IMR-90 (cell line): ENCODE results near the gene OR10H1. TPM values are rescaled to one million over a fixed set of nuclear protein-coding genes. Genes with fewer than 3 reads are reported as not detected.
"Not testable (repeated sequence)": the region's sequence is repeated elsewhere in the genome, so short reads cannot be mapped to it uniquely, and the experiment has no call there.

Source experiments
- ATAC-seq: fragments of 200-7000 bp; cut with Tn5 transposase; 2 replicates; pipeline ENCODE4 v1.9.1; 2020; ENCODE audit warnings: low read depth, mild to moderate bottlenecking, moderate library complexity
- BruUV-seq: library from RNA; stranded (reverse); fragments of 400-500 nt; replicated peaks from 2 replicates; lab custom pipeline; 2021; lab: Mats Ljungman, UMichigan
- CTCF ChIA-PET: fragments of 300-600 bp; formaldehyde crosslinking; extraction: SDS; loops from one replicate; lab custom pipeline; 2021; ENCODE audit warnings: antibody characterized with exemption; lab: Yijun Ruan, JAX
- POLR2A ChIA-PET: fragments of 300-600 bp; sonication (Branson Sonifier 250); formaldehyde crosslinking; loops from one replicate; lab custom pipeline; 2022; ENCODE audit warnings: antibody characterized with exemption; ENCODE audit not compliant: unreplicated experiment; lab: Charles Lee
- DNase-seq: peaks from one replicate; pipeline ENCODE4 v3.0.0; 2013
- H2AFZ ChIP-seq: replicated peaks from 2 replicates; pipeline ENCODE3; 2013; ENCODE audit warnings: low read length, mild to moderate bottlenecking; ENCODE audit not compliant: poor library complexity
- H2AK5ac ChIP-seq: 2 replicates; pipeline ENCODE4 v1.6.1; 2013; ENCODE audit warnings: low read depth, low read length, inconsistent platforms
- H2AK9ac ChIP-seq: replicated peaks from 2 replicates; pipeline ENCODE3; 2013; ENCODE audit warnings: mild to moderate bottlenecking, low read depth, low read length, moderate library complexity; ENCODE audit not compliant: poor library complexity
- H2BK120ac ChIP-seq: 2 replicates; pipeline ENCODE4 v1.6.1; 2013; ENCODE audit warnings: low read depth, low read length, inconsistent platforms
- H2BK15ac ChIP-seq: 3 replicates; pipeline ENCODE4 v1.6.1; 2013; ENCODE audit warnings: low read depth, low read length, inconsistent platforms
- H2BK20ac ChIP-seq: 2 replicates; pipeline ENCODE4 v1.6.1; 2013; ENCODE audit warnings: low read depth, mild to moderate bottlenecking, inconsistent platforms, low read length, moderate library complexity
- H2BK5ac ChIP-seq: 2 replicates; pipeline ENCODE4 v1.6.1; 2013; ENCODE audit warnings: mild to moderate bottlenecking, low read depth, low read length, inconsistent platforms; ENCODE audit not compliant: poor library complexity, severe bottlenecking
- H3K14ac ChIP-seq: replicated peaks from 2 replicates; pipeline ENCODE4 v1.6.1; 2013; ENCODE audit warnings: low read depth, low read length, inconsistent platforms
- H3K18ac ChIP-seq: 2 replicates; pipeline ENCODE4 v1.6.1; 2013; ENCODE audit warnings: low read depth, low read length, control low read depth
- H3K23ac ChIP-seq: 2 replicates; pipeline ENCODE4 v1.6.1; 2013; ENCODE audit warnings: low read depth, low read length, inconsistent platforms
- H3K27ac ChIP-seq: 2 replicates; pipeline ENCODE4 v1.5.1; 2013; ENCODE audit warnings: mild to moderate bottlenecking, control low read depth, low read length; ENCODE audit not compliant: insufficient read depth
- H3K27me3 ChIP-seq: 2 replicates; pipeline ENCODE4 v1.6.1; 2013; ENCODE audit warnings: low read length; ENCODE audit not compliant: control insufficient read depth, insufficient read depth
- H3K36me3 ChIP-seq: 2 replicates; pipeline ENCODE4 v1.6.1; 2013; ENCODE audit warnings: low read length, mixed read lengths; ENCODE audit not compliant: control insufficient read depth, insufficient read depth
- H3K4ac ChIP-seq: 2 replicates; pipeline ENCODE4 v1.6.1; 2013; ENCODE audit warnings: low read depth, low read length, inconsistent platforms
- H3K4me1 ChIP-seq: 2 replicates; pipeline ENCODE4 v1.6.1; 2013; ENCODE audit warnings: low read length, mixed read lengths; ENCODE audit not compliant: control insufficient read depth, insufficient read depth
- H3K4me2 ChIP-seq: 2 replicates; pipeline ENCODE4 v1.6.1; 2013; ENCODE audit warnings: low read depth, mild to moderate bottlenecking, control low read depth, low read length, moderate library complexity
- H3K4me3 ChIP-seq: 2 replicates; pipeline ENCODE4 v1.5.1; 2013; ENCODE audit warnings: low read depth, mild to moderate bottlenecking, control low read depth, low read length, moderate library complexity; ENCODE audit not compliant: insufficient read depth
- H3K56ac ChIP-seq: 2 replicates; pipeline ENCODE4 v1.6.1; 2013; ENCODE audit warnings: low read length, inconsistent platforms; ENCODE audit not compliant: insufficient read depth; ENCODE audit errors: extremely low read depth
- H3K79me1 ChIP-seq, 2 experiments: 2 replicates each; pipeline ENCODE4 v1.6.1; 2013; ENCODE audit warnings: low read length in 2 of 2, inconsistent platforms in 1 of 2, low read depth in 1 of 2
- H3K9ac ChIP-seq: 2 replicates; pipeline ENCODE4 v1.6.1; 2013; ENCODE audit warnings: low read depth, low read length, control low read depth
- H3K9me1 ChIP-seq: 2 replicates; pipeline ENCODE4 v1.6.1; 2013; ENCODE audit warnings: low read length, inconsistent platforms; ENCODE audit not compliant: insufficient read depth
- H3K9me3 ChIP-seq: 2 replicates; pipeline ENCODE4 v1.6.1; 2013; ENCODE audit warnings: low read length; ENCODE audit not compliant: control insufficient read depth, insufficient read depth
- H4K20me1 ChIP-seq: 2 replicates; pipeline ENCODE4 v1.6.1; 2013; ENCODE audit warnings: low read length, inconsistent platforms; ENCODE audit not compliant: insufficient read depth
- H4K5ac ChIP-seq: 2 replicates; pipeline ENCODE4 v1.6.1; 2013; ENCODE audit warnings: mild to moderate bottlenecking, low read depth, low read length, control low read depth
- H4K8ac ChIP-seq, 2 experiments: 2 replicates each; pipeline ENCODE4 v1.6.1; 2013; ENCODE audit warnings: low read depth in 2 of 2, low read length in 2 of 2, control low read depth in 1 of 2, inconsistent platforms in 1 of 2
- H4K91ac ChIP-seq: 2 replicates; pipeline ENCODE4 v1.6.1; 2013; ENCODE audit warnings: low read depth, low read length, inconsistent platforms; ENCODE audit not compliant: insufficient read depth
- FOS ChIP-seq: fragments of 150-350 bp; IDR thresholded peaks from 2 replicates; pipeline ENCODE4 v1.6.1; 2016; ENCODE audit warnings: low read depth, low read length
- RFX5 ChIP-seq: IDR thresholded peaks from 2 replicates; pipeline ENCODE4 v1.8.0; 2012; ENCODE audit warnings: low read depth, mild to moderate bottlenecking, low read length, moderate library complexity
- WGBS, 2 experiments: methylation state at CpG; one replicate each; pipeline versions ENCODE4 v1.1.5 to v1.1.7; 2013; ENCODE audit warnings: missing lambda C conversion rate in 2 of 2; ENCODE audit not compliant: insufficient read length in 1 of 2; ENCODE audit errors: extremely low coverage in 2 of 2; 5-methylcytosine and 5-hydroxymethylcytosine counted together
- dilution Hi-C: fragments of 300-500 bp; cut with HindIII; formaldehyde crosslinking; loops from one replicate; pipeline ENCODE4 v1.14.3; 2018; ENCODE audit warnings: low sequenced_read_pairs; ENCODE audit not compliant: unreplicated experiment
- in situ Hi-C: fragments of 300-500 bp; cut with MboI; formaldehyde crosslinking; loops from 3 replicates; pipeline ENCODE4 v1.14.3; 2019; ENCODE audit warnings: low sequenced_read_pairs, inconsistent platforms, mixed read lengths
- intact Hi-C: fragments of 100-400 bp; cut with micrococcal nuclease; formaldehyde crosslinking; loops from 2 replicates; pipeline ENCODE4 v1.10.0; 2022
- polyA plus RNA-seq, 3 experiments: library from polyadenylated mRNA; depleted of rRNA; stranded (reverse); fragments of >200 nt; gene quantifications; 2 replicates each; pipeline ENCODE4 v1.2.3, GENCODE V29; 2012; ENCODE audit warnings: low replicate concordance in 1 of 3
- total RNA-seq: library from RNA; depleted of rRNA; stranded (reverse); fragments of >200 nt; gene quantifications from 2 replicates; pipeline ENCODE4 v1.2.3, GENCODE V29; 2012

Gene OR10H1
- total and polyA plus RNA-seq, 2 of the 4 experiments (the other 2 are of a cell fraction): not detected

DNA sequence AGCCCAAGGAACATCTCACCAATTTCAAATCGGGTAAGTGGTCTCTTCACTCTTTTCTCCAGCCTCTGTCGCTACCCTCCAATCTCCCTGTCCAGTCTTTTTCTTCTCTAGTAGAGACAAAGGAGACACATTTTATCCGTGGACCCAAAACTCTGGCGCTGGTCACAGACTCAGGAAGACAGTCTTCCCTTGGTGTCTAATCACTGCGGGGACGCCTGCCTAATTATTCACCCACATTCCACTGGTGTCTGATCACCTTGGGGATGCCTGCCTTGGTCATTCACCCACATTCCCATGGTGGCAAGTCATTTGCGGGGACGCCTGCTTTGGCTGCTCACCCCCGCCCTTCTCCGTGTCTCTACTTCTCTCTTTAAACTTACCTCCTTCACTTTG is 13.8 kb upstream of the OR10H1 start:
- ChIA-PET POLR2A (no interaction called here), CTCF (no interaction called here)
- no peak for DNase-seq
- H3K4ac ChIP-seq: no peak overlapping the region
- H3K56ac ChIP-seq: no peak overlapping the region
- WGBS, 2 experiments: 50% methylated on average over 6 of the region's 10 CpGs; no CpG with 5 or more reads in 1 of the 2 experiments
- no peak for TF ChIP-seq RFX5
- no peak for TF ChIP-seq FOS
- H2BK5ac ChIP-seq: no peak overlapping the region
- dilution Hi-C loops (no loop called here), in situ Hi-C loops (loop anchor here (25.0 kb wide), 1 partner anchor 358 kb away; the partner anchor contains the start of genes AP1M1 and FAM32A), intact Hi-C loops (no loop called here)
- H4K91ac ChIP-seq: no peak overlapping the region
- no peak overlapping the region for H2BK20ac ChIP-seq
- no peaks in the 10 kb centered on the region for H4K20me1 ChIP-seq
- H3K18ac ChIP-seq: no peak overlapping the region
- H3K9ac ChIP-seq: no peak overlapping the region
- no peak overlapping the region for H4K8ac ChIP-seq
- H2BK120ac ChIP-seq: no peak overlapping the region
- H3K27ac ChIP-seq: no peak overlapping the region
- H2AFZ ChIP-seq: no peak overlapping the region
- H3K9me1 ChIP-seq: no peaks in the 10 kb centered on the region
- H3K14ac ChIP-seq: no peak overlapping the region
- no peaks in the 10 kb centered on the region for H3K4me1 ChIP-seq
- no peak overlapping the region for H2AK5ac ChIP-seq
- no peak overlapping the region for H2AK9ac ChIP-seq
- no peak overlapping the region for H3K23ac ChIP-seq
- no peaks in the 10 kb centered on the region for H3K27me3 ChIP-seq
- no peak overlapping the region for H3K4me2 ChIP-seq
- no peak overlapping the region for H4K5ac ChIP-seq
- no peaks in the 10 kb centered on the region for H3K9me3 ChIP-seq
- no peaks in the 10 kb centered on the region for H3K36me3 ChIP-seq
- BruUV-seq: no TSS peak
- no peak for ATAC-seq
- no peaks in the 10 kb centered on the region for H3K79me1 ChIP-seq
- H2BK15ac ChIP-seq: no peak overlapping the region
- H3K4me3 ChIP-seq: no peak overlapping the region

GRCh38 chr19:15828611-15829305 is 13.3 kb upstream of the OR10H1 start:
- CTCF ChIA-PET, BruUV-seq: not testable (repeated sequence)

More at GRCh38 chr19:15828611-15829305, 13.3 kb upstream of the OR10H1 start:
- H3K79me1 ChIP-seq, H3K56ac ChIP-seq, H2BK5ac ChIP-seq, ATAC-seq, H3K4me2 ChIP-seq, H3K9me1 ChIP-seq, H2AK9ac ChIP-seq, POLR2A ChIA-PET, H3K9ac ChIP-seq, H3K4ac ChIP-seq, H2BK20ac ChIP-seq, H3K4me3 ChIP-seq, H3K27ac ChIP-seq, H2BK15ac ChIP-seq, H3K27me3 ChIP-seq, H3K36me3 ChIP-seq, DNase-seq, H3K18ac ChIP-seq, H3K23ac ChIP-seq, dilution Hi-C loops, H3K14ac ChIP-seq, H2AK5ac ChIP-seq, H2BK120ac ChIP-seq, H4K8ac ChIP-seq, H2AFZ ChIP-seq, intact Hi-C loops, H4K91ac ChIP-seq, H3K9me3 ChIP-seq, H3K4me1 ChIP-seq, H4K5ac ChIP-seq, H4K20me1 ChIP-seq: not testable (repeated sequence)
- WGBS, 2 experiments: 6% methylated on average over 7 of the region's 13 CpGs; no CpG with 5 or more reads in 1 of the 2 experiments
- in situ Hi-C loops: loop anchor here (25.0 kb wide), 1 partner anchor 359 kb away; the partner anchor contains the start of genes AP1M1 and FAM32A
